Measurements from ENCODE around the gene ERC1.
A peak's percentile ranks its signal among the peaks of the same experiment; 100 is the strongest.
"Not testable (repeated sequence)": the region's sequence is repeated elsewhere in the genome, so short reads cannot be mapped to it uniquely, and the experiment has no call there.

Gene ERC1

DNA sequence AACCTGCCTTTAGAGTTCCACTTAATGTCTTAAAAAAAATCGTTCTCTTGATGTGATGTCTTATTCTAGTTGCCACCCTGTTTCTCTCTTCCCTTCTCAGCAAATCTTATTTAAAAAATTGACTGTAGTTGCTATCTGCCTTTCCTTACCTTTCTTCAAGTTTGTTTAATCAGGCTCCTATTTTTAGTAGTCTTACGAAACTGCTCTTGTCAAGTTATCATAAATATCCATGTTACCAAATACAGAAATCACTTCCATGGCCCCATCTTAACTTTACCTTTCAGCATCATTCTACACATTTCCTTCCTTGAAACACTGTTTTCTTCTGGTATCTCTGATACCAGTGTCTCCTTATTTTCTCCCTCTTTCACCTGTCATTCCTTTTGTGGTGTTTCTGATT lies 227.3 kb downstream of the ERC1 start:
- DNase-seq, result no peak

GRCh38 chr12:1220127-1221092 lies 229.4 kb downstream of the ERC1 start:
- DNase-seq, result no peak

- DNase-seq, result no peak
These were observed 232.0 kb downstream of the ERC1 start for GRCh38 chr12:1222858-1223639.

DNA sequence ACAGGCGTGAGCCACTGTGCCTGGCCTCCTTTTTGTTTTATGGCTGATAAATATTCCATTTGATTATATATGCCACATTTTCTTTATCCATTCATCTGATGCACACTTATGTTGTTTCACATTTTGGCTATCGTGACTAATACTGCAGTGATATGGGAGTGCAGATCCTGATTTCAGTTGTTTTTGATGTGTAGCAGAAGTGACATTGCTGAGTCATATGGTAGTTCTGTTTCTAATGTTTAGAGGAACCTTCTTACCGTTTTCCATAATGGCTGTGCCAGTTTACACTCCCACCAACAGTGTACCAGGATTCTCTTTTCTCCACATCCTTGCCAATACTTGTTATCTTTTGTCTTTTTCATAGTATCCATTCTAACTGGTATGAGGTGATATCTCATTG lies 235.9 kb downstream of the ERC1 start:
- DNase-seq, result no peak

GRCh38 chr12:1234073-1234472 lies 243.1 kb downstream of the ERC1 start:
- DNase-seq, result no peak

GRCh38 chr12:1246637-1247036 lies 255.6 kb downstream of the ERC1 start:
- DNase-seq, result no peak

DNA sequence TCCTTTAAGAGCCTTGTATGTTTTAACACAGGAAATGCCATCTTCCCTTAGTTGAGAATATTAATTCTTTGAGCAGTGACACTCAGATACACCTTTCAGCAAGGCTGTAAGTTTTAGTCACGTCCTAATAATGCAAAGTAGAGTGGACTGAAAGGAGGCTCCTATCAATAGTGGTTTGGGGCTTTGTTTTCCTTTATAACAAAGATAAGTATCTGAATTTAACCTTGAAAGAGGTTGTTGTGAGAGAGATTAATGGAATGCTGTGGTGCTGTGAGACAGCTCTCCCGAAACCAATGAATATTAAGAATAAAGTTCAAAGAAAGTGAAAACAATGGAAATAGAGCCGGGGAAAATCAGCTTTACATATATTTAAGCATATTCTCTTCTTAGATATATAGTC lies 259.6 kb downstream of the ERC1 start:
- DNase-seq, result no peak

- no peak for DNase-seq
These were observed 261.7 kb downstream of the ERC1 start for GRCh38 chr12:1252758-1253157.

DNA sequence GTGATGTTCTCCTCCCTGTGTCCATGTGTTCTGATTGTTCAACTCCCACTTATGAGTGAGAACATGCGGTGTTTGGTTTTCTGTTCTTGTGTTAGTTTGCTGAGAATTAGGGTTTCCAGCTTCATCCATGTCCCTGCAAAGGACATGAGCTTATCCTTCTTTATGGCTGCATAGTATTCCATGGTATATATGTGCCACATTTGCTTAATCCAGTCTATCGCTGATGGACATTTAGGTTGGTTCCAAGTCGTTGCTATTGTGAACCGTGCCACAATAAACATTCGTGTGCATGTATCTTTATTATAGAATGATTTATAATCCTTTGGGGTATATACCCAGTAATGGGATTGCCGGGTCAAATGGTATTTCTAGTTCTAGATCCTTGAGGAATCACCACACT lies 264.1 kb downstream of the ERC1 start:
- DNase-seq, result not testable (repeated sequence)

GRCh38 chr12:1255854-1256253 lies 264.8 kb downstream of the ERC1 start:
- DNase-seq, result not testable (repeated sequence)

GRCh38 chr12:1256285-1256684 lies 265.3 kb downstream of the ERC1 start:
- DNase-seq, result no peak

DNA sequence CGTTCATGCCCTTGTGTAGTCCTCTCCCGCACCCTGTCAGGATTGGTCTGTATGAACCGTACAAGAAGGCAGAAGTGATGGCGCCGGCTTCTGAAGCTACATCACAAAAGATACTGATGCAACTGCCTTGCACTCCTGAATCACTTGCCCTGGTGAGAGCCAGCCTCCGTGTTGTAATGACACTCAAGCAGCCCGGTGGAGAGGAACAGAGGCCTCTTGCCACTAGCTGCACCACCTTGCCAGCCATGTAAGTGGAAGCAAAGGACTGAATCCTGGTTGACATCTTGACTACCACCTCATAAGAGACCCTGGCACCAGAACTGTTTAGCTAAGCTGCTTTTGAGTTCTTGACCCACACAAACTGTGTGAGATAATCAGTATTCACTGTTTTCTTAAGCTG lies 266.0 kb downstream of the ERC1 start:
- DNase-seq, result no peak

DNA sequence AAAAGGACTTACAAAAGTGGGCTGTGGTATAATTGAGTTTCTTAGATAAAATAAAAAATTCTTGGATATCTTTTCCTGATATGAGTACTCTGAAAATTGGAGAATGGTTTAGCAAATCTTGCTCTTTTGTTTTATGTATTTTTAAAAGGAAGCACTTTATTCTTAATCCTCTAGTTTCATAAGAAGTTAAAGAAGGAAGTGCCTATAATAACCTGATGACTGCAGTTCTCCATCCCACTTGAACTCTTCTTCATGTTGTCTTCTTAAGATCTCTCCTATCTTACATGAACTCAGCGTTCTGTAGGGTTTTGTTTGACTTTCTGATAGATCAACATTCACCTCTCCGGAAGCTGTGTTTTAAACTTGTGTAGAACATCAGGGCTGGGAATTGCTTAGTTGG lies 271.0 kb downstream of the ERC1 start:
- DNase-seq, result no peak

GRCh38 chr12:1267243-1267642 lies 276.2 kb downstream of the ERC1 start:
- no peak for DNase-seq

DNA sequence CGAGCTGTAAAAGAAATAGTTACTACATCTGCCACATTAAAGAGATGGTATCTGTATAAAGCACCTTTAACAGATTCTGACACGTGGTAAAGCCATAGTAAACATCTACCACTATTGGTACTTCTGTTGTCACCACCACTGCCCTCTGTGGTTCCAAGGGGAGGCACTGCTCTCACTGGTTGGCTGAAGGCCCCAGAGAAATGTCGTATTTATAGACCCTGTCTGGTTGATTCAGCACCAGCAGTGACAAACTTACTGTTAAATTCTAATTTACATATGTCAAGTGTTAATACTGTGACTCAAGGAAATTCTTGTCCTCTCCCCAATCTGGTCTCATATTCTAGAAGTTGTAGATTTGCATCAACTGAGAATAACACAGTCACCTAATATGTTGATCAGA lies 281.1 kb downstream of the ERC1 start:
- no peak for DNase-seq

- DNase-seq, result no peak
These were observed 282.0 kb downstream of the ERC1 start for GRCh38 chr12:1273051-1273450.

GRCh38 chr12:1277905-1278304 lies 286.9 kb downstream of the ERC1 start:
- no peak for DNase-seq

GRCh38 chr12:1279050-1279449 lies 288.0 kb downstream of the ERC1 start:
- no peak for DNase-seq

DNA sequence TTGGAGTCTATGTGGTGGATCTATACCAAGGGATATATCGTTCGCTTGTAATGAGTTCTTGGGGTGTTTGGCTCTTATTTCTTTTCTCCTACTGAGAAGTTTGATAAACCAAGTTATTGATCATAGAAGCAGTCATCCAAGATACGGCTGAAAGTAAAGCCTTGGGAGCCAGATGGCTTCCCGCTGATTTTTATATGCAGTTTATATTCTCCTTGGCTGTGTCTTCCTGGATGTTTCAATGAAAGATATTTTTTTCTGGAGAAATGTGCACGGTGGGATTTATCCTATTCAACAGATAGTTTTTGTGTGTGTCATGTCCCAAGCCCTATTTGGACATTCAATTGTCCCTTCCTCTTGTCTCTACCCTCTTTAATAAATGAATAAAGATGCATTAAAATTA lies 289.0 kb downstream of the ERC1 start:
- DNase-seq, result no peak

DNA sequence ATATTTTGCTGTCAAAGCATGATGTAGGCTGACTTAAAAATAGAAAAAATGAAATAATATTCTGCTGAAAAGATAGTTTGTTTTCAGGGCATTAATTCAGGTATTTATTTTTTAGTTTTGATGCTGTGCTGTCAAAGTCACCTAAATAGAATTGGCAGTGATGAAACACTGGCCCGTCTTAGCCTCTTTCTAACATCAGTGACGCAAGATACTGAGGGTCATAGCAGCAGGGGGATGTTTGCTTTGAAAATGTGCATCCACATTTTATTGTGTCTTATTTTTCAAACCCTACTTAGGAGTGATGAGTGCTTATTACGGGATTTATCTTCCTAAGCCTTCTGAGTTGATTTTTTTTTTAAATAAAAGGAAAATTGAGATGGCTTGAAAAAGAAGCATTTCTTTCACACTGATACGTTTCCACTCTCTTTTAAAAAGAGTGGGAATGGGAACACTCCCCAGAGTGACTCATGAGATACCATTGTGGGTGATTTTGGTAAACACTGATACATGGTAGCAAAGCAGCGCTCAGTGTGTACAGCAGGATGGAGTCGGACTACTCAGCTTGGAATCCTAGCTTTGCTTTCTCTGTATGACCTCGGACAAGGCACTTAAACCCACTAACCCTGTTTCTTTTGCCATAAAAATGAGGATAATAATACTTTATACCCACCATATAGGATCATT lies 290.8 kb downstream of the ERC1 start:
- no peak for DNase-seq

DNA sequence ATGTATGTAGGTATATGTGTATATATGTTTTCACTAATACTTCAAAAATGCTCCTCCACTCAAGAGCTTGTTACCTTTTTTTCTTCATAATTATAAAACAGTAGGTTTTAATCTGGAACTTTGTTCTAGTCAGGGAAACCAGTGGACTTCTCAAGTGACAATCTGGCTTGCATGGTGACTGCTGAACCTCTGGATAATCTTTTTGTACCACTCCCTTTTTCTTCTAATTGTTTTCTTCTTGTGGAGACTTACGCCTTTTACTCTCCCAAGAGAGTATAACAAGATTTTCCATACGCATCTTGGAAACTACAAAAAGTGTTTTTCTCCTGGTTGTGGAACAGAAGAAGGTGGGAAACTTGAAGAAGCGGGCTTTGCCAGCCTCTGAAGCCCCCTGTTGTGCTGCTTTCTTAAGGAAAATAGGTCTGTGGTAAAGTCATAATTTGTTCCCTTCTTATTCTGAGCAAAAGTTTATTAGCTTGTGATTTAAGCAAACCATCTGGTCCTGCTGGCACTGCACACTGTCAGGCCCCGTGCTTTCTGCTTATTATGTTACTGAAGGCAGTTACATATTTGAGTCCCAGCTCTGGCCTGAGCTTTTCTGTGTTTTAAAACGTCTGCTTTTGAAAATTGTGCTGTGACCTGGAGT lies 291.8 kb downstream of the ERC1 start:
- DNase-seq, result peak in 15 of 58 donors; percentile 1 to 32 (median 9)

All from anterior cingulate cortex (tissue), 58 donors.